ENCODE data around the gene ATXN7L1.

The ATXN7L1 gene

GRCh38 chr7:105580022-105580740 is 296.2 kb downstream of the ATXN7L1 start:
- H3K27ac ChIP-seq: no peak overlapping the region
- ChIA-PET CTCF (interaction anchor here (1.0 to 1.6 kb wide), 2 partner anchors 9 to 10 kb away, joined by 3 to 5 read pairs; no protein-coding TSS in a partner anchor), POLR2A (ENCODE audit: low non-redundant PET) (no interaction called here)
- DNase-seq (ENCODE audit: low spot score): no peak
- TF ChIP-seq CTCF (conservative IDR thresholded peaks at IDR 0.05; ENCODE audit: low read depth): no peak

- ChIA-PET CTCF (no interaction called here), POLR2A (ENCODE audit: low non-redundant PET) (no interaction called here)
- H3K27ac ChIP-seq: no peak overlapping the region
- TF ChIP-seq CTCF (conservative IDR thresholded peaks at IDR 0.05; ENCODE audit: low read depth): no peak
- DNase-seq (ENCODE audit: low spot score): no peak
Measured at GRCh38 chr7:105578496-105578895, 297.9 kb downstream of the ATXN7L1 start.

GRCh38 chr7:105577251-105577650 is 299.1 kb downstream of the ATXN7L1 start:
- no peak overlapping the region for H3K27ac ChIP-seq
- ChIA-PET POLR2A (ENCODE audit: low non-redundant PET) (no interaction called here), CTCF (interaction anchor here (0.6 kb wide), 1 partner anchor 126 kb away, joined by 3 read pairs; no protein-coding TSS in a partner anchor)
- TF ChIP-seq CTCF (conservative IDR thresholded peaks at IDR 0.05; ENCODE audit: low read depth): no peak
- DNase-seq (ENCODE audit: low spot score): no peak

- ChIA-PET CTCF (interaction anchor here (0.7 kb wide), 1 partner anchor 471 kb away, joined by 3 read pairs; no protein-coding TSS in a partner anchor), POLR2A (ENCODE audit: low non-redundant PET) (no interaction called here)
- TF ChIP-seq CTCF (conservative IDR thresholded peaks at IDR 0.05; ENCODE audit: low read depth): no peak
- no peak for DNase-seq (ENCODE audit: low spot score)
- no peak overlapping the region for H3K27ac ChIP-seq
Measured at GRCh38 chr7:105571891-105572290, 304.5 kb downstream of the ATXN7L1 start.

- DNase-seq (ENCODE audit: low spot score): no peak
- ChIA-PET CTCF (interaction anchor here (0.6 kb wide), 1 partner anchor 527 kb away, joined by 3 read pairs; no protein-coding TSS in a partner anchor), POLR2A (ENCODE audit: low non-redundant PET) (no interaction called here)
- no peak overlapping the region for H3K27ac ChIP-seq
- no peak for TF ChIP-seq CTCF (conservative IDR thresholded peaks at IDR 0.05; ENCODE audit: low read depth)
Measured at GRCh38 chr7:105567821-105568220, 308.6 kb downstream of the ATXN7L1 start.

GRCh38 chr7:105567024-105567423 is 309.4 kb downstream of the ATXN7L1 start:
- ChIA-PET POLR2A (ENCODE audit: low non-redundant PET) (no interaction called here), CTCF (interaction anchor here (0.7 to 1.1 kb wide), 3 partner anchors 22 to 475 kb away, joined by 6 to 10 read pairs (median 9); no protein-coding TSS in a partner anchor)
- DNase-seq (ENCODE audit: low spot score): no peak
- no peak overlapping the region for H3K27ac ChIP-seq
- TF ChIP-seq CTCF (conservative IDR thresholded peaks at IDR 0.05; ENCODE audit: low read depth): no peak

Data from RWPE1 (cell line).